Renal cortical epithelial cell (primary cell): ENCODE data around the gene PLCH1. TPM values are rescaled to one million over a fixed set of nuclear protein-coding genes. Genes with fewer than 3 reads are reported as not detected.

ENCODE experiments used
- DNase-seq: peaks from one replicate; pipeline ENCODE4 v3.0.0-alpha.2; 2011; ENCODE audit warnings: low read depth
- total RNA-seq: library from RNA; depleted of rRNA; stranded (reverse); fragments of >200 nt; gene quantifications from 2 replicates; pipeline ENCODE4 v1.2.3, GENCODE V29; 2014

PLCH1 gene
- total RNA-seq, 1 donor from 2014 or later, result 2.8 TPM

GRCh38 chr3:155690921-155691320 is 54.0 kb downstream of the PLCH1 start:
- DNase-seq, result peak; percentile 37

GRCh38 chr3:155688481-155688880 is 56.4 kb downstream of the PLCH1 start:
- no peak for DNase-seq

GRCh38 chr3:155683344-155683720 is 61.5 kb downstream of the PLCH1 start:
- no peak for DNase-seq

- DNase-seq, result no peak
These were observed 62.2 kb downstream of the PLCH1 start for GRCh38 chr3:155682426-155683343.

GRCh38 chr3:155676252-155676981 is 68.5 kb downstream of the PLCH1 start:
- peak; percentile 52 for DNase-seq

GRCh38 chr3:155675094-155675493 is 69.8 kb downstream of the PLCH1 start:
- no peak for DNase-seq

- no peak for DNase-seq
These were observed 71.5 kb downstream of the PLCH1 start for GRCh38 chr3:155673421-155673820.

- no peak for DNase-seq
These were observed 74.5 kb downstream of the PLCH1 start for GRCh38 chr3:155670335-155670734.

GRCh38 chr3:155667988-155668387 is 76.9 kb downstream of the PLCH1 start:
- no peak for DNase-seq

- DNase-seq, result peak; percentile 93
These were observed 79.8 kb downstream of the PLCH1 start for GRCh38 chr3:155664925-155665695.

GRCh38 chr3:155663467-155664212 is 81.2 kb downstream of the PLCH1 start:
- no peak for DNase-seq

- peak; percentile 19 for DNase-seq
These were observed 83.1 kb downstream of the PLCH1 start for GRCh38 chr3:155661760-155662159.

GRCh38 chr3:155661042-155661441 is 83.8 kb downstream of the PLCH1 start:
- no peak for DNase-seq

- DNase-seq, result peak; percentile 57
These were observed 86.1 kb downstream of the PLCH1 start for GRCh38 chr3:155658671-155659261.

GRCh38 chr3:155658006-155658405 is 86.9 kb downstream of the PLCH1 start:
- no peak for DNase-seq

- no peak for DNase-seq
These were observed 87.7 kb downstream of the PLCH1 start for GRCh38 chr3:155657161-155657560.

GRCh38 chr3:155656466-155656865 is 88.4 kb downstream of the PLCH1 start:
- DNase-seq, result peak; percentile 60

- DNase-seq, result no peak
These were observed 93.2 kb downstream of the PLCH1 start for GRCh38 chr3:155651489-155652218.

GRCh38 chr3:155648013-155648591 is 96.8 kb downstream of the PLCH1 start:
- DNase-seq, result no peak

GRCh38 chr3:155647206-155647605 is 97.7 kb downstream of the PLCH1 start:
- DNase-seq, result no peak
